GM12864 (cell line): Measurements from ENCODE around the gene KCTD18.

Source experiments
- DNase-seq: peaks from one replicate; pipeline ENCODE4 v3.0.0-alpha.2; 2011; ENCODE audit warnings: low read depth
- H3K4me3 ChIP-seq: 2 replicates; pipeline ENCODE4 v1.5.1; 2011; ENCODE audit warnings: mild to moderate bottlenecking, low read depth, low read length, control low read depth
- CTCF ChIP-seq: IDR thresholded peaks from 2 replicates; pipeline ENCODE4 v1.5.1; 2011; ENCODE audit warnings: low read depth, mild to moderate bottlenecking, moderate library complexity, low read length, control low read depth, inconsistent platforms; ENCODE audit errors: missing control alignments

KCTD18 gene

GRCh38 chr2:200506679-200507078 is 3.2 kb downstream of the KCTD18 start:
- DNase-seq: no peak
- TF ChIP-seq CTCF: no peak
- H3K4me3 ChIP-seq: no peak overlapping the region

GRCh38 chr2:200502196-200502595 is 7.7 kb downstream of the KCTD18 start:
- no peak overlapping the region for H3K4me3 ChIP-seq
- DNase-seq: no peak
- no peak for TF ChIP-seq CTCF

- no peak overlapping the region for H3K4me3 ChIP-seq
- no peak for TF ChIP-seq CTCF
- DNase-seq: no peak
Observed at GRCh38 chr2:200498402-200499162, 11.3 kb downstream of the KCTD18 start.

- TF ChIP-seq CTCF: no peak
- no peak overlapping the region for H3K4me3 ChIP-seq
- no peak for DNase-seq
Observed at GRCh38 chr2:200496696-200497095, 13.2 kb downstream of the KCTD18 start.

GRCh38 chr2:200494048-200494447 is 15.8 kb downstream of the KCTD18 start:
- TF ChIP-seq CTCF: no peak
- no peak overlapping the region for H3K4me3 ChIP-seq
- no peak for DNase-seq

GRCh38 chr2:200492656-200493055 is 17.2 kb downstream of the KCTD18 start:
- no peak overlapping the region for H3K4me3 ChIP-seq
- DNase-seq: no peak
- no peak for TF ChIP-seq CTCF

GRCh38 chr2:200490001-200490400 is 19.9 kb downstream of the KCTD18 start:
- TF ChIP-seq CTCF: no peak
- DNase-seq: no peak
- H3K4me3 ChIP-seq: no peak overlapping the region
